Stimulated activated CD8-positive, alpha-beta memory T cell treated with anti-CD3 and anti-CD28 coated beads, Interleukin-4, amount 100 ng/mL, for 24 hours (primary cell): ENCODE data around the gene BCKDK.
A peak's percentile ranks its signal among the peaks of the same experiment; 100 is the strongest.
"Not testable (repeated sequence)": the region's sequence is repeated elsewhere in the genome, so short reads cannot be mapped to it uniquely, and the experiment has no call there.

Experiments used
- DNase-seq: peaks from one replicate; pipeline ENCODE4 v3.0.0-alpha.2; 2020; ENCODE audit warnings: low read depth

The BCKDK gene

DNA sequence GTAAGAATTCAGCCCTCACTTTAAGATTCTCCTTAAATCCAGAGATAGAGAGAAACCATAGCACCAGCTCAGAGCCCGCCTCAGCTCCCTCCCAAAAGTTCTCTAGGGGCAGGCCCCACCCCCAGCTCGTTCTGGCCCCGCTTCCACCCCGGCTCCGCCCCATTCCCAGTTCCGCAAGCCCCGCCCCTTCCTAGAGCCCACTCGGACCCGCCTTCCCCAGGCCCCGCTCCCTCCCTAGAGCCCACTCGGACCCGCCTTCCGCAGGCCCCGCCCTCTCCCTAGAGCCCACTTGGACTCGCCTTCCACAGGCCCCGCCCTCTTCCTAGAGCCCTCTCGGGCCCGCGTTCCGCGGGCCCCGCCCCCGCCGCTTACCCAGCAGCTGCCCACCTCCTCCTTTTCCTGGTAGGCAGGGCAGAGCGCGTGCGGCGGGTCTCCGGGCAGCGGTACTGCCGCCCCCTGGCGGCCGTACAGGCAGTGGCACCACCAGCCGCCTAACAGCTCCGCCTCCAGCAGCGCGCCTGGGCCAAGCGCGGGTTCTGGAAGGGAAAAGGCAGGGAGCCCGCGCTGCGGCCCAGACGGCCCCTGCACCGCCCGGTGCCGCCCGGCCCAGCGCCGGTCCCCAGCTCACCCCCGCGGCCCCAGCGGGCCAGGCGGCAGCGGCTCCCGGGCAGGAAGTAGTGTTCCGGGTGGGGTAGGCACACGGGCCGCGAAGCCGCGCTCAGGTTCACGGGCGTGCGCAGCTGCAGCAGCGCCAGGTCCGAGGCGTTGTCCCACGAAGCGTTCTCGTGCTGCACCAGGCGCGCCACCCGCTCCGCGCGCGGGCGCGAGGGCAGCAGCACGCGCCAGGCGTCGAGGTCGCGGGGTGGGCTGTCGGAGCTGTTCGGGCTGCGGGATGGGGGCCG, 34.2 kb downstream of the BCKDK start:
- DNase-seq, result peak; percentile 97

- no peak for DNase-seq
Measured at GRCh38 chr16:31143011-31143693, 35.0 kb downstream of the BCKDK start.

GRCh38 chr16:31143694-31144148, 35.5 kb downstream of the BCKDK start:
- no peak for DNase-seq

DNA sequence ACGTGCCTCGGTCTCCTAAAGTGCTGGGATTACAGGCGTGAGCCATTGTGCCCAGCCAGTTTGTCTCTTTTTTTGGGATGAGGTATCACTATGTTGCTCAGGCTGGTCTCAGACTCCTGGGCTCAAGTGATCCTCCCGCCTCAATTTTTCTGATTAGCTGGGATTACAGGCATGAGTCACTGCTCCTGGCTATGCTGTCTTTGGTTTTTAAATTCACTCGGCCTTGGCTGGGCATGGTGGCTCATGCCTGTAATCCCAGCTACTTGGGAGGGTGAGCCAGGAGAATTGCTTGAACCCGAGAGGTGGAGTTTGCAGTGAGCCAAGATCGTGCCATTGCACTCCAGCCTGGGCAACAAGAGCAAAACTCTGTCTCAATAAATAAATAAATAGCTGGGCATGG, 36.2 kb downstream of the BCKDK start:
- DNase-seq, result not testable (repeated sequence)

- DNase-seq, result no peak
Measured at GRCh38 chr16:31145398-31145990, 37.3 kb downstream of the BCKDK start.

GRCh38 chr16:31147574-31147973, 39.4 kb downstream of the BCKDK start:
- DNase-seq, result no peak

DNA sequence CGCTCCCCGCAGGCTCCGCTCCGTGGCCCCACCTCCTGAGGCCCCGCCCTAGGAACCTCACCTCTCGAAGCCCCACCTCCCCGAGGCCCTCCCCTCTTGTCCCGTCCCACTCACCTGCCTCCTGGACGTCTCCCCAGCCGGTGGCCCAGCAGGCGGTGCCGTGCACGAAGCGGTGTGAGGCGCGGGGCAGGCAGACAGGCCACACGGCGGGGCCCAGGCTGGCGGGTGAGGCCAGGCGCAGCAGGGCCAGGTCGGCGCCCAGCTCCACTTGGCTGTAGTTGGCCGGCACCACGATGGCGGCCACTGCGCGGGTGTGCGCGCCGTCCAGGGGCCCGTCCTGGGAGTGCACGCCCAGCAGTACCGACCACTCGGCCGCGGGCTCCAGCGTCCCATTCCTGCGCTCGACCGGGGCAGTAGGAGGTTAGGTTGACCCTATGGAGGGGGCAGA, 40.1 kb downstream of the BCKDK start:
- DNase-seq, result no peak

DNA sequence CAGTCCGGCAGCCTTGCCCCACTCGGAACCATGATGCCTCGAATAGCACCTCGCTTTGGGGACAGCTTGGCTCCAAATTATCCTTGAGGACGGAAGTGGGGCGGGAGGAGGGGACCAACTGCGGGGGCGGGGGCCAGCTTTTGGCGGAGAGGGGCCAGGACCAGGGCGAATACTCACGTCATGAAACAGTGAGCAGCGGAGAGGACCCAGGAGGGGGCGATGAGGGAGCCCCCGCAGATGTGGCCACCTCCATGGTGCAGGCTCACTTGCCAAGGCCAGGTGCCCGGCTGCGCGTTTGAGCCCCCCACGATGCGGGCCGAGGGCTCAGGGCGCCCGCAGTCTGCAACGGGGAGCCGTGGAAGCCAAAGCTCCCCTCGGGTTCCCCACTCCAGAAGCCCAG, 40.7 kb downstream of the BCKDK start:
- no peak for DNase-seq

DNA sequence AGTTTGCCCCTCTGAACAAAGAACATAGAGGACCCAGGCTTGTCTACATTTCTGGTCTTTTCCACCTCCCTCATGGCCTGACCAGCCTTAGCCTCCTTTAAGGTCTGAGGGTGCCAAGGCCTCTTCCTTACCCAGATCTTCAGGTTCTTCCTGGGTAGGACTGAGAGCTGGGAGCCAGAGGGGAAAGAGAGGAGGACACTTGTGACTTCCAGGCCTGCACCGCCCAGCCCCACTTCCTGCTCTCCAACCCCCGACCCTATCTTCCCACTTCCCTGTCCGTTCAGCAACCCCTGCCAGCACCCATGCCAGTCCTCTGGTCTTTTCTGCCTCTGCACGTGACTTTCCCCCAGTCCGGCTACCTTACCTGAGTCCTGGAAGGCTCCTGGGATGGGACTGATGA, 41.1 kb downstream of the BCKDK start:
- no peak for DNase-seq

DNA sequence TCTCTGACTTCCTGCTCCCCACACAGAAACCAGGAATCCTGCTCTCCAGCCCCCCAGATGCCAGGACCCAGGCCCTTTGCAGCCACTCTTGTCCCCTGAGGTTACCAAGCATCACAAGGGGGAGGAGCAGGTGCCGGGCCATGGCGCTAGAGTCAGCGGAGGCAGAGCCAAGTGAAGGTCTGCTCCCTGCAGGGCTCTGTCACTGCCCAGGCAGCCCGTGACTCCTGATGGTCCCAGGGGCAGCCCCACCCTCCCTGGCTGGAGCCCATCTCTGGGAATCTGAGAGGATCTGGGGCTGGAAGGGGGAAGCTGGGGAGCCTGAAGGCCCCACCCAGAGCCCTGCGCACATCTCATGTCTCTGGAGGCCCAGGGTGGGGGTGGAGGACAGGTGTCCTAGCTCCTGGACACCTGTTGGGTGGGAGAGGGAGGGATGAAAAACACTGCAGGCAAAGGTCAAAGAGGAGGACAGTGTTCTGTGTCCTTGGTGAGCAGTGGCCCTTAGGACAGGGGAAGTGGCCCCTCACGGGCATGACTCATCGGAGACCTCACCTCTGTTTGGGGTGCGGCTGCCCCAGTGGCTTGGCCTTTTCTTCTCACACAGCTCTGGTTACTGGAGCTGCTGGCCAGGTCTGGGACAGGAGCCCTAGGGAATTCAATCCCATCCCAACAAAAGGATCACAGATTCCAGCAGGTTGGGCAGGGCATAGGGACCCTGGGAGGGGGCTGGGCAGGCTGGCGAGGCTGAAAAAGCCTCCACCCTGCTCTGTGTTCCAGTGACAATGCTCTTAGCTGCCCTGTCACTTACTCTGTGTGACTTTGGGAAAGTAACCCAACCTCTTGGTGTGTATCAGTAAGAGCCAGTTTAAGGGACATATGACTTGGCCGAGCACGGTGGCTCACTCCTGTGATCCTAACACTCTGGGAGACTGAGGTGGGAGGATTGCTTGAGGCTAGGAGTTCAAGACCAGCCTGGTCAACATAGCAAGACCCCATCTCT, 42.0 kb downstream of the BCKDK start, which contains the start of gene PRSS36:
Gene PRSS36 (minus strand): TSS at position 173 of the 997 bp plus-strand sequence. CDS start 31 bp downstream, at position 142.
- no peak for DNase-seq

DNA sequence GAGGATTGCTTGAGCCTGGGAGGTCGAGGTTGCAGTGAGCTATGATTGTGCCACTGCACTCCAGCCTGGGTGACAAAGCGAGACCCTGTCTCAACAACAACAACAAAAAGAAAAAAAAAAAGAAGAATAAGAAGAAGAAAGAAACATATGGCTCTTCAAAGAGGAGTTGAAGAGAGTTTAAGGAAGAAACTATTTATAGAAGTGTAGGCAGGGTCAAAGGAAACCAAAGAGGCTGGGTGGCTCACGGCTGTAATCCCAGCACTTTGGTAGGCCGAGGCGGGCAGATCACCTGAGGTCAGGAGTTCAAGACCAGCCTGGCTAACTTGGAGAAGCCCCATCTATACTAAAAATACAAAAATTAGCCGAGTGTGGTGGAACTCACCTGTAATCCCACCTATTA, 42.8 kb downstream of the BCKDK start:
- not testable (repeated sequence) for DNase-seq

DNA sequence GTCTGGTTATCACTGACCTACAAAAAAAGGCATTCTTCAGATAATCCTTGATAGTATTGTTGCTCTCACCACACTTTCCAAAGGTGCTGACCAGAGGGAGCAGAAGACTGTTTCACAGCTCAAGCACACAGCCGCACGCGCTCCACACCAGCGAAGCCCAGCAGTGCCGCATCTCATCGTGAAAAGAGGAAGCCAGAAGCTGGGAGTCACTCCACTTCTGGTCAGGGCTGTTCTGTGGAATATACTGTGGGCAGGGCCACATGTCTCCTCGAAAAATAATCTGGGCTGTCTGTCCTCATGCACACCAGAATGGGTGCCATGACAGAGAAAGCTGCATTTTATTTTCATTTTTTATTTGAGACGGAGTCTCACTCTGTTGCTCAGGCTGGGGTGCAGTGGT, 49.0 kb downstream of the BCKDK start:
- no peak for DNase-seq
